C4-2B (cell line): ENCODE measurements around the gene BBX.

ENCODE experiments used
- H3K27ac ChIP-seq: fragments of 450-650 bp; 2 replicates; pipeline ENCODE4 v1.5.1; 2017
- CTCF ChIP-seq: fragments of 450-650 bp; conservative IDR thresholded peaks from 2 replicates; pipeline ENCODE4 v1.5.1; 2017; ENCODE audit warnings: mild to moderate bottlenecking
- ZFX ChIP-seq: fragments of 450-650 bp; IDR thresholded peaks from 2 replicates; pipeline ENCODE4 v1.6.1; 2017

The BBX gene

GRCh38 chr3:107581230-107581629, 58.5 kb downstream of the BBX start:
- TF ChIP-seq ZFX: no peak
- no peak for TF ChIP-seq CTCF
- no peak overlapping the region for H3K27ac ChIP-seq

- H3K27ac ChIP-seq: no peak overlapping the region
- TF ChIP-seq ZFX (no peak), CTCF (no peak)
Observed at GRCh38 chr3:107588217-107588616, 65.5 kb downstream of the BBX start.

DNA sequence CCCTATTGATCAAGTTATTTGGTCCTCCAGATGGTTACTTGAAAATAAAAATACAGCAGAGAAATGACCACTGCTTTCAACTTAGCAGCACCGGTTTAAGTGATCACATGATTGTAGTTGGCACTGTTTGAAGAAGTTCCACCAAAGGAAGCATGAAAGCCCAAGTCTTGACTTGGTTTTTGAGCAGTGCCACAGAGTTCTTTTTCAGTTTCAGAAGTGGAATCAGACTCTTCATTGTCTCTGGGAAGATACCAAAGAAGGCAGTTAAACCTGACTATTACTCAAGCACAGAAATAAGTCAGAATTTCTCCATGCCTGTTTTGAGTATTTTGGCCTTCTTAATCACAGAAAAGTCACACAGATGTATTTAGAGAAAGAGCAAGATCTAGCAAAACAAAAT, 66.7 kb downstream of the BBX start:
- H3K27ac ChIP-seq: no peak overlapping the region
- no peak for TF ChIP-seq ZFX
- no peak for TF ChIP-seq CTCF

DNA sequence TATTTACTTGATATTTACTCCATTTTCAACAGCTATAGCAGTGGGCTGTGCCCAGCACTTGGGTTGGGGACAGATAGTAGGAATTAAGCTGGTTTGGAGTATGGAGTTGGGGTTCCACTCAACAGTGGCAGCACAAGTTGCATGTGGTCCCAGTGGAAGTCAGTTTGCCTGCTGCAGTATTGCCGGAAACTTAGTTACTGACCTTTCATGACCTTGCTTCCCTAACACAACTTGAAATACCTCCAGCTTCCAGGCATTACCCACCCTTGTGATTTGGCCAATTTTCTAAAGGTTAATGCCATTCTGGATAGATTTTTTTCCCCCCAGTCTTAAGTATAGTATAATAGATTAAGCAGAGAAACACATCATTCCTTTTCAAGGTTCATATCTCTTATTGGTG, 68.0 kb downstream of the BBX start:
- TF ChIP-seq ZFX: no peak
- no peak for TF ChIP-seq CTCF
- no peak overlapping the region for H3K27ac ChIP-seq

DNA sequence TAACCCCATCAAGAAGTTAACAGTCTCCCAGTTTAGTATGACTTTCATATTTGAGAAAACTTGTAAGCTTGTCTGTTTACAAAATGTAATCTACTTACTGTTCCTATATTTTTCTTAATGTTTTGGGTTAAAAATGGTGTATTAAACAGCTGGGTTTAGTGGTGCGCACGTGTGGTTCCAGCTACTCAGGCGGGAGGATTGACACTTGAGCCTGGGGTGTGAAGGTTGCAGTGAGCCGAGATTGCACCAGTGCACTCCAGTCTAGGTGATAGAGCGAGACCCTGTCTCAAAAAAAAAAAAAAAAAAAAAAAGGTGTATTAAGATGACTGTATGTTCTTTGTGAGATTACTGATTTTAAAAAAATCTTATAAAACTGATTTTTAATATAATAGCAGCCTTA, 69.3 kb downstream of the BBX start:
- TF ChIP-seq CTCF (no peak), ZFX (no peak)
- no peak overlapping the region for H3K27ac ChIP-seq

GRCh38 chr3:107594870-107595269, 72.1 kb downstream of the BBX start:
- no peak for TF ChIP-seq CTCF
- TF ChIP-seq ZFX: no peak
- no peak overlapping the region for H3K27ac ChIP-seq

- no peak for TF ChIP-seq CTCF
- TF ChIP-seq ZFX: no peak
- no peak overlapping the region for H3K27ac ChIP-seq
Observed at GRCh38 chr3:107596639-107597038, 73.9 kb downstream of the BBX start.
